Prostate gland (tissue), 2 donors: ENCODE data around the gene SH3BGRL3. TPM values are rescaled to one million over a fixed set of nuclear protein-coding genes. Genes with fewer than 3 reads are reported as not detected.
A peak's percentile ranks its signal among the peaks of the same experiment; 100 is the strongest.

ENCODE experiments used
- DNase-seq: peaks from one replicate; pipeline ENCODE4 v3.0.0-alpha.2; 2019; ENCODE audit warnings: low spot score
- H3K27ac ChIP-seq, 2 donors: fragments of 200-600 bp; sonication (generic); 2 replicates each; pipeline ENCODE4 v1.5.1; 2017 to 2019
- H3K27me3 ChIP-seq: fragments of 200-600 bp; sonication (generic); replicated peaks from 2 replicates; pipeline ENCODE4 v1.5.1; 2019; ENCODE audit not compliant: insufficient read depth
- H3K36me3 ChIP-seq, 2 donors: fragments of 200-600 bp; sonication (generic); 1 replicate in 1 of 2; 2 replicates in 1 of 2; pipeline versions ENCODE4 v1.5.1 to v1.8.1; 2017 to 2019
- H3K4me1 ChIP-seq: fragments of 200-600 bp; sonication (generic); replicated peaks from 2 replicates; pipeline ENCODE4 v1.5.1; 2019
- H3K4me3 ChIP-seq, 2 donors: fragments of 200-600 bp; sonication (generic); 2 replicates each; pipeline ENCODE4 v1.5.1; 2017 to 2019
- H3K9me3 ChIP-seq: fragments of 200-600 bp; sonication (generic); 2 replicates; pipeline ENCODE4 v1.5.1; 2017
- POLR2A ChIP-seq: fragments of 450-650 bp; IDR thresholded peaks from one replicate; pipeline ENCODE4 v1.6.1; 2016; ENCODE audit warnings: antibody characterized with exemption, mild to moderate bottlenecking
- POLR2AphosphoS5 ChIP-seq: sonication (generic); formaldehyde crosslinking; IDR thresholded peaks from one replicate; pipeline ENCODE4 v1.6.1; 2017; ENCODE audit warnings: antibody characterized with exemption
- WGBS: methylation state at CpG from one replicate; pipeline ENCODE4 v1.1.5; 2018; 5-methylcytosine and 5-hydroxymethylcytosine counted together
- intact Hi-C: fragments of 100-400 bp; cut with DNase I; formaldehyde crosslinking; loops from one replicate; pipeline ENCODE4 v1.14.2; 2022
- total RNA-seq, 2 donors: library from RNA; depleted of rRNA; stranded (reverse); fragments of >200 nt; gene quantifications; one replicate each; pipeline ENCODE4 v1.1.0, GENCODE V29; 2016
- TF ChIP-seq, protein P1 (sequence below), 4 experiments: fragments of 200-600 bp in 2 of 4; fragments of 450-650 bp in 2 of 4; sonication (generic) in 2 of 4; IDR thresholded peaks; 1 replicate in 3 of 4; 2 replicates in 1 of 4; pipeline ENCODE4 v1.5.1; 2016 to 2019; ENCODE audit warnings: antibody characterized with exemption in 4 of 4, mild to moderate bottlenecking in 2 of 4, moderate library complexity in 2 of 4

Gene SH3BGRL3
- total RNA-seq, 2 donors from 2014 or later = 37.4 to 55.3 TPM

DNA sequence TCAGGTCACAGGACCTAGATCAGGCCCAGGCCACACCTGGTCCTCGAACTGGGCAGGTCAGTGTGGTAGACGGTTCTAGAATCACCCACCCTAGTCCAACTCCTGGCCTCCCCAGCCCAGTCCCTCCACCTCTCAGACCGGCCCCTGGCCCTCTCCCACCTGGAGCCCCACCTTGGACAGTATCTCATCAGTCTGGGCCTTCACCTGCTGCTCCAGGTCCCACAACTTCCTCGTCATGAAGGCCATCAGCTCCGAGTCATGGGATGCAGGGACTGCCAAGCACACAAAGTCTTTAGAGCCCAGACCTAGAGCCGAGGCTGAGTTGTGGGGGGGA lies 17.9 kb downstream of the SH3BGRL3 start:
- TF ChIP-seq POLR2AphosphoS5 (no peak), POLR2A (no peak)
- TF ChIP-seq, protein P1, sequence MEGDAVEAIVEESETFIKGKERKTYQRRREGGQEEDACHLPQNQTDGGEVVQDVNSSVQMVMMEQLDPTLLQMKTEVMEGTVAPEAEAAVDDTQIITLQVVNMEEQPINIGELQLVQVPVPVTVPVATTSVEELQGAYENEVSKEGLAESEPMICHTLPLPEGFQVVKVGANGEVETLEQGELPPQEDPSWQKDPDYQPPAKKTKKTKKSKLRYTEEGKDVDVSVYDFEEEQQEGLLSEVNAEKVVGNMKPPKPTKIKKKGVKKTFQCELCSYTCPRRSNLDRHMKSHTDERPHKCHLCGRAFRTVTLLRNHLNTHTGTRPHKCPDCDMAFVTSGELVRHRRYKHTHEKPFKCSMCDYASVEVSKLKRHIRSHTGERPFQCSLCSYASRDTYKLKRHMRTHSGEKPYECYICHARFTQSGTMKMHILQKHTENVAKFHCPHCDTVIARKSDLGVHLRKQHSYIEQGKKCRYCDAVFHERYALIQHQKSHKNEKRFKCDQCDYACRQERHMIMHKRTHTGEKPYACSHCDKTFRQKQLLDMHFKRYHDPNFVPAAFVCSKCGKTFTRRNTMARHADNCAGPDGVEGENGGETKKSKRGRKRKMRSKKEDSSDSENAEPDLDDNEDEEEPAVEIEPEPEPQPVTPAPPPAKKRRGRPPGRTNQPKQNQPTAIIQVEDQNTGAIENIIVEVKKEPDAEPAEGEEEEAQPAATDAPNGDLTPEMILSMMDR (IDR thresholded peaks at IDR 0.05) = no peak
- no peaks in the 10 kb centered on the region for H3K9me3 ChIP-seq
- H3K4me1 ChIP-seq = no peaks in the 10 kb centered on the region
- H3K27ac ChIP-seq = no peak overlapping the region
- DNase-seq = no peak
- intact Hi-C loops = no loop called here
- no peaks in the 10 kb centered on the region for H3K36me3 ChIP-seq
- 89% methylated on average over 3 of the region's 6 CpGs for WGBS
- H3K27me3 ChIP-seq = no peaks in the 10 kb centered on the region
- no peak overlapping the region for H3K4me3 ChIP-seq

GRCh38 chr1:26300578-26301275 lies 20.8 kb downstream of the SH3BGRL3 start:
- DNase-seq = no peak
- TF ChIP-seq, protein P1 (IDR thresholded peaks at IDR 0.05) = no peak
- TF ChIP-seq POLR2AphosphoS5 (no peak), POLR2A (no peak)
- WGBS = 83% methylated on average over 9 of the region's 11 CpGs
- H3K27ac ChIP-seq = no peak overlapping the region
- H3K9me3 ChIP-seq = no peaks in the 10 kb centered on the region
- H3K36me3 ChIP-seq = no peaks in the 10 kb centered on the region
- intact Hi-C loops = no loop called here
- H3K27me3 ChIP-seq = no peaks in the 10 kb centered on the region
- no peaks in the 10 kb centered on the region for H3K4me1 ChIP-seq
- no peak overlapping the region for H3K4me3 ChIP-seq

- intact Hi-C loops = no loop called here
- H3K27me3 ChIP-seq = no peaks in the 10 kb centered on the region
- DNase-seq = no peak
- H3K27ac ChIP-seq = no peak overlapping the region
- 78% methylated on average over 8 of the region's 8 CpGs for WGBS
- no peaks in the 10 kb centered on the region for H3K4me1 ChIP-seq
- no peaks in the 10 kb centered on the region for H3K36me3 ChIP-seq
- no peak overlapping the region for H3K4me3 ChIP-seq
- TF ChIP-seq POLR2AphosphoS5 (no peak), POLR2A (no peak)
- TF ChIP-seq, protein P1 (IDR thresholded peaks at IDR 0.05) = no peak
- no peaks in the 10 kb centered on the region for H3K9me3 ChIP-seq
Measured at GRCh38 chr1:26302733-26303405, 23.0 kb downstream of the SH3BGRL3 start.

GRCh38 chr1:26305667-26306289 lies 25.9 kb downstream of the SH3BGRL3 start:
- H3K36me3 ChIP-seq = no peaks in the 10 kb centered on the region
- intact Hi-C loops = no loop called here
- WGBS = 13% methylated on average over 8 of the region's 8 CpGs
- no peak overlapping the region for H3K27ac ChIP-seq
- H3K9me3 ChIP-seq = no peaks in the 10 kb centered on the region
- no peak for DNase-seq
- H3K27me3 ChIP-seq = no peaks in the 10 kb centered on the region
- no peak for TF ChIP-seq POLR2AphosphoS5
- TF ChIP-seq, protein P1 (IDR thresholded peaks at IDR 0.05) = no peak
- TF ChIP-seq POLR2A = no peak
- peak overlapping the region; percentile 65 to 80 for H3K4me3 ChIP-seq
- no peaks in the 10 kb centered on the region for H3K4me1 ChIP-seq
